Smooth muscle cell (in vitro differentiated cells): Measurements from ENCODE around the gene CPVL. TPM values are rescaled to one million over a fixed set of nuclear protein-coding genes. Genes with fewer than 3 reads are reported as not detected.

Experiments used
- DNase-seq: peaks from one replicate; lab custom pipeline; 2025; ENCODE audit not compliant: unreplicated experiment; lab: John Stamatoyannopoulos, UW
- H2AFZ ChIP-seq: fragments of 200-600 bp; sonication (generic); 2 replicates; pipeline ENCODE4 v1.6.0; 2016; ENCODE audit warnings: antibody characterized with exemption, low read depth, mild to moderate bottlenecking
- H3F3A ChIP-seq: fragments of 200-600 bp; sonication (generic); 2 replicates; pipeline ENCODE4 v1.6.0; 2017; ENCODE audit warnings: antibody characterized with exemption, low read depth
- H3K27ac ChIP-seq: fragments of 200-600 bp; sonication (generic); 2 replicates; pipeline ENCODE4 v1.5.1; 2016; ENCODE audit warnings: low read depth, mild to moderate bottlenecking
- H3K27me3 ChIP-seq: fragments of 200-600 bp; sonication (generic); 2 replicates; pipeline ENCODE4 v1.6.1; 2016; ENCODE audit warnings: low read depth, mild to moderate bottlenecking
- H3K36me3 ChIP-seq: fragments of 200-600 bp; sonication (generic); 2 replicates; pipeline ENCODE4 v1.5.1; 2016; ENCODE audit warnings: low read depth
- H3K4me1 ChIP-seq: fragments of 200-600 bp; sonication (generic); 2 replicates; pipeline ENCODE4 v1.5.1; 2016; ENCODE audit warnings: low read depth
- H3K4me2 ChIP-seq: fragments of 200-600 bp; sonication (generic); 2 replicates; pipeline ENCODE4 v1.6.0; 2016; ENCODE audit warnings: mild to moderate bottlenecking
- H3K4me3 ChIP-seq: fragments of 200-600 bp; sonication (generic); 2 replicates; pipeline ENCODE4 v1.5.1; 2016; ENCODE audit warnings: mild to moderate bottlenecking
- H3K79me2 ChIP-seq: fragments of 200-600 bp; sonication (generic); 2 replicates; pipeline ENCODE4 v1.6.0; 2016; ENCODE audit warnings: low read depth, mild to moderate bottlenecking
- H3K9ac ChIP-seq: fragments of 200-600 bp; sonication (generic); 2 replicates; pipeline ENCODE4 v1.6.0; 2016; ENCODE audit warnings: low read depth
- H3K9me3 ChIP-seq: fragments of 200-600 bp; sonication (generic); replicated peaks from 2 replicates; pipeline ENCODE4 v1.5.1; 2016; ENCODE audit warnings: low read depth
- H4K20me1 ChIP-seq: fragments of 200-600 bp; sonication (generic); 2 replicates; pipeline ENCODE4 v1.6.0; 2016; ENCODE audit warnings: low read depth
- CTCF ChIP-seq: fragments of 200-600 bp; sonication (generic); IDR thresholded peaks from 2 replicates; pipeline ENCODE4 v1.5.1; 2017; ENCODE audit warnings: borderline replicate concordance, mild to moderate bottlenecking, antibody characterized with exemption; ENCODE audit not compliant: insufficient read depth, poor library complexity, severe bottlenecking
- WGBS: methylation state at CpG from one replicate; pipeline ENCODE4 v1.1.7; 2016; ENCODE audit warnings: low lambda C conversion rate; 5-methylcytosine and 5-hydroxymethylcytosine counted together
- polyA plus RNA-seq: library from polyadenylated mRNA; unstranded; fragments of >200 nt; fragmentation: Nextera tagmentation; extraction: Ambion mirVana; gene quantifications from 2 replicates; pipeline ENCODE4 v1.2.1, GENCODE V29; 2016
- total RNA-seq: library from RNA; depleted of rRNA; stranded (reverse); fragments of >200 nt; gene quantifications from 2 replicates; pipeline ENCODE4 v1.2.3, GENCODE V29; 2014

The CPVL gene
- total and polyA plus RNA-seq, 2 experiments from 2014 or later, result 7.2 to 29.8 TPM

DNA sequence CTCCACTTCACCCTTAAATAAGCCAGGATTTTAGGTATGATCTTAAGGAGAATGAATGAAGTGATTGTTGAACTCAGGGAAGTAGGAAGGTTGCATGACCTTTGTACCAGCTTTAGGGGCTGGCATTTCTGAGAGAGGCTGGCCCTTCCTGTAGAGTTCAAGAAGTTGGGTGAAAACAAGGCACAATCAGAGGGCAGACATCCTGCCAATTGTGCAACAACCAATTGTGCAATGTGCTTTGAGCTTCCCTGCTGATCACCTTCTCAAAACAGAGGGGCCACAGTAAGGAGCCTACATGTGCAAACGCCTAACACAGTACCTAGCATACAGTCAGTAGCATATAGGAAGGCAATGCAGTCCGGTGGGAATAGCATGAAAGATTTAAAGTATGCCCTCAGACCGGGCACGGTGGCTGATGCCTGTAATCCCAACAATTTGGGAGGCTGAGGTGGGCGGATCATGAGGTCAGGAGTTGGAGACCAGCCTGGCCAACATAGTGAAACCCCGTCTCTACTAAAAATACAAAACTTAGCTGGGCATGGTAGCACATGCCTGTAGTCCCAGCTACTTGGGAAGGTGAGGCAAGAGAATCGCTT, 5.4 kb downstream of the CPVL start:
- H3K36me3 ChIP-seq, result no peaks in the 10 kb centered on the region
- H4K20me1 ChIP-seq, result no peaks in the 10 kb centered on the region
- peak overlapping the region; percentile 48 for H3K4me2 ChIP-seq
- H3K9me3 ChIP-seq, result no peaks in the 10 kb centered on the region
- 87% methylated on average over 7 of the region's 7 CpGs for WGBS
- TF ChIP-seq CTCF, result no peak
- H3K79me2 ChIP-seq, result no peaks in the 10 kb centered on the region
- no peak overlapping the region for H3K27ac ChIP-seq
- no peak overlapping the region for H2AFZ ChIP-seq
- no peak for DNase-seq
- no peak overlapping the region for H3K9ac ChIP-seq
- no peak overlapping the region for H3K4me3 ChIP-seq
- no peaks in the 10 kb centered on the region for H3F3A ChIP-seq
- H3K27me3 ChIP-seq, result peaks cover 32% of the 10 kb centered on the region
- peaks cover 13% of the 10 kb centered on the region for H3K4me1 ChIP-seq

DNA sequence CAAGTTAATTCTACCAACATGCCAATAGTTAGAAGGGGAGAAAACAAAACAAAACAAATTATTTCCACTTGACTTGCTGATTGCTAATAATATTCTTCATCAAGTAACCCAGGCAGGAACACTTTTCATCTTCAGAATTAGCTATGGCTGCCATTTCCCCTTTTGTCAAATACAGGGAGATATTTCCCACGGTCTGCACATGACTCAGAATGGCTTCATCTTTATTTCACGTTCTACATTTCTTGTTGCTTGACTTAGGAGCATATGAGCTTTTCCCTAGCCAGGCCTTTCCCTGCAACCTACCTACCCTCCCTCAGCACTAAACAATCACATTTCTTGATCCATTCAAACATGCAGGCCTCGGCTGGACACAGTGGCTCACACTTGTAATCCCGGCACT, 6.5 kb downstream of the CPVL start:
- H2AFZ ChIP-seq, result no peak overlapping the region

DNA sequence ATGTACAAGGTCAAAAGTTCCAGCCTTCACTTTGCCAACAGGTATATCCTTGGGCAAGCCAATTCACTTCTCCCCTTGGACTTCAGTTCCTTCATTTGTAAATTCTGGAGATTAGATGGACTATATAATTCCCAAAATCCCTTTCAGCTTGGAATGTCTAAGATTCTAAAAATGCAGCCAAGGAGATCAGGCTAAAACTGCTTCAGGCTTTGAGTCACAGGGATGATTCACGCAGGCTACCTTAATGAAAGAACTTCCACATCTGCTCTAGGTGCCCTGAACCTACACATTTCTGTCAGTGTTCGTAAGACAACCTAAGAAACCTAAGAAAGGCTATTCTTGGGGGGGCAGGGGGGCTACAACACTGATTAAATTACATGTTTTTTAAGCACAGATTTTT, 7.1 kb downstream of the CPVL start:
- no peak for TF ChIP-seq CTCF
- H3K4me1 ChIP-seq, result peaks cover 9% of the 10 kb centered on the region
- DNase-seq, result no peak
- no peak overlapping the region for H3K9ac ChIP-seq
- H3K27me3 ChIP-seq, result peaks cover 14% of the 10 kb centered on the region
- no peaks in the 10 kb centered on the region for H4K20me1 ChIP-seq
- no peak overlapping the region for H3K4me3 ChIP-seq
- H3F3A ChIP-seq, result no peaks in the 10 kb centered on the region
- H3K36me3 ChIP-seq, result no peaks in the 10 kb centered on the region
- peak overlapping the region; percentile 1 for H3K4me2 ChIP-seq
- H3K27ac ChIP-seq, result peak overlapping the region; percentile 85
- H2AFZ ChIP-seq, result no peak overlapping the region
- H3K79me2 ChIP-seq, result no peaks in the 10 kb centered on the region
- no peaks in the 10 kb centered on the region for H3K9me3 ChIP-seq
- WGBS, result 28% methylated on average over 2 of the region's 2 CpGs

More for the DNA sequence above, 6.5 kb downstream of the CPVL start:
- Histone ChIP-seq H3K79me2 (no peaks in the 10 kb centered on the region), H3K27me3 (peaks cover 20% of the 10 kb centered on the region), H4K20me1 (no peaks in the 10 kb centered on the region), H3K4me1 (peaks cover 7% of the 10 kb centered on the region), H3K4me2 (peak overlapping the region; percentile 48), H3K4me3 (no peak overlapping the region), H3K9me3 (no peaks in the 10 kb centered on the region), H3F3A (no peaks in the 10 kb centered on the region), H3K9ac (no peak overlapping the region), H3K27ac (peak overlapping the region; percentile 85), H3K36me3 (no peaks in the 10 kb centered on the region)
- 28% methylated on average over 4 of the region's 4 CpGs for WGBS
- no peak for TF ChIP-seq CTCF
- no peak for DNase-seq

- H3K4me1 ChIP-seq, result peaks cover 14% of the 10 kb centered on the region
- H3K9ac ChIP-seq, result no peak overlapping the region
- H3K9me3 ChIP-seq, result no peaks in the 10 kb centered on the region
- H3K4me2 ChIP-seq, result peak overlapping the region; percentile 1
- peak overlapping the region; percentile 85 for H3K27ac ChIP-seq
- no peak overlapping the region for H3K4me3 ChIP-seq
- no peaks in the 10 kb centered on the region for H3K36me3 ChIP-seq
- no peak overlapping the region for H2AFZ ChIP-seq
- no peaks in the 10 kb centered on the region for H3F3A ChIP-seq
- H3K79me2 ChIP-seq, result no peaks in the 10 kb centered on the region
- H3K27me3 ChIP-seq, result peaks cover 8% of the 10 kb centered on the region
- 74% methylated on average over 4 of the region's 4 CpGs for WGBS
- no peaks in the 10 kb centered on the region for H4K20me1 ChIP-seq
- no peak for DNase-seq
- TF ChIP-seq CTCF, result no peak
These were observed 7.7 kb downstream of the CPVL start for GRCh38 chr7:29138588-29138987.
